Activated CD4-positive, alpha-beta T cell treated with anti-CD3 and anti-CD28 coated beads, Interleukin-2, amount 50 U/mL, for 1 hour (primary cell): ENCODE data around the gene RNU1-2.
"Not testable (repeated sequence)": the region's sequence is repeated elsewhere in the genome, so short reads cannot be mapped to it uniquely, and the experiment has no call there.

Source experiments
- DNase-seq: peaks from one replicate; pipeline ENCODE4 v3.0.0-alpha.2; 2020

Gene RNU1-2

GRCh38 chr1:16911851-16912721, 16.3 kb downstream of the RNU1-2 start:
- DNase-seq: not testable (repeated sequence)

- not testable (repeated sequence) for DNase-seq
Observed at GRCh38 chr1:16912742-16913141, 17.0 kb downstream of the RNU1-2 start.

GRCh38 chr1:16913181-16913832, 17.5 kb downstream of the RNU1-2 start:
- DNase-seq: no peak

GRCh38 chr1:16913833-16914662, 18.3 kb downstream of the RNU1-2 start:
- peak; percentile 97 for DNase-seq

- not testable (repeated sequence) for DNase-seq
Observed at GRCh38 chr1:16914928-16915626, 19.3 kb downstream of the RNU1-2 start.

- DNase-seq: no peak
Observed at GRCh38 chr1:16915627-16915973, 19.8 kb downstream of the RNU1-2 start.

DNA sequence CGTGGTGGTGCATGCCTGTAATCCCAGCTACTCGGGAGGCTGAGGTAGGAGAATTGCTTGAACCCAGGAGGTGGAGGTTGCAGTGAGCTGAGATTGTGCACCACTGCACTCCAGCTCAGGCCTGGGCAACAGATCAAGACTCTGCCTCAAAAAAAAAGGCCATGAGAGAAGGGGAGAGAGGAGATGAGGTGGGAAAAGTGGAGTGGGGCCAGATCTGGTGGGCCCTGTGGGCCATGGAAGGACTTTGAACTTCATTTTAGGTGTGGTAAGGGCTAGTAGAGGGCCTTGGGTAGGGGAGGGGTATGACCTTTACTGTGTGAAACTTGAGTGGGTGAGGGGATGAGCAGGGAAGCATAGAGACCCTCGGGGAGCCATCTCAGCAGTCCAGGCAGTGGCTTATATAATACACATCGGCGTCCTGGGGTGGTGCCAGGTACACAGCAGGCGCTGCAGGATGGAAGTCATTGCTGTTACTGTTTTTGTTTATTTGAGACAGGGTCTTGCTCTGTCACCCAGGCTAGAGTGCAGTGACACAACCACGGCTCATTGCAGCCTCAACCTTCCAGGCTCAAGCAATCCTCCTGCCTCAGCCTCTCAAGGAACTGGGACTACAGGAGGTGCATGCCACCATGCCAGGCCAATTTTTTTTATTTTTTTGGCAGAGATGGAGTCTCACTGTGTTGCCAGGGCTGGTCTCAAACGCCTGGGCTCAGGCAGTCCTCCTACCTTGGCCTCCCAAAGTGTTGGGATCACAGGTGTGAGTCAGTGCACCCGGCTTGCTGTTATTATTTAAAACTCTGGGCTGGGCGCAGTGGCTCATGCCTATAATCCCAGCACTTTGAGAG, 20.5 kb downstream of the RNU1-2 start:
- not testable (repeated sequence) for DNase-seq

GRCh38 chr1:16918371-16918770, 22.6 kb downstream of the RNU1-2 start:
- no peak for DNase-seq

DNA sequence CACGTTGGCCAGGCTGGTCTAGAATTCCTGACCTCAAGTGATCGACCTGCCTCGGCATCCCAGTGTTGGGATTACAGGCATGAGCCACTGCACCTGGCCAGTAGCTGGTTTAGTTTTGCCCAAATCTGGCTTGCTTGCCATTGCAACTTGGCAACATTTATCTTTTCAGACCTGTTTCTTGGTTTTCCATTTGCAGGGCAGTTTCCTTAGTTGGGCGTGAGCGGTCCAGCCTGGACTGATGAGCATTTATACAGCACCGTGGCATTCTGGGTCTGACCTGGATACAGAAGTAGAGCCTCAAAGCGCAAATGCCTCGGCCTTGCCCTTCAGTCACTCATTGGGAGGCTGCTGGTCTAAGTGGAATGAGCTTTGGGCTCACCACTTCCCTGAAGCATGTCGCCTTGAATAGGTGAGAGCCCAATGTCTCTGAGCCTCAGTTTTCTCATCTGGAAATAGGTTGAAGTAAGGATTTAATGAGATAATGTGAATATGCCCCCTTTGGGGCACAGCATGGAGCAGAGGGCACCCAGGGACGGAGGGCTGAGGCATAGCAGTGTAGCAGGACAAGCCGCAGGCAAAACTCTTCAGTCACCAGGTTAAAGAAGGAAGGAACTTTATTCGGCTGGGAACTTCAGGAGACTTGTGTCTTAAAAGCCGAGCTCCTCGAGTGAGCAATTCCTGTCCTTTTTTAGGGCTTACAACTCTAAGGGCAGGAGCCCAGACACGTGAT, 23.3 kb downstream of the RNU1-2 start:
- not testable (repeated sequence) for DNase-seq

DNA sequence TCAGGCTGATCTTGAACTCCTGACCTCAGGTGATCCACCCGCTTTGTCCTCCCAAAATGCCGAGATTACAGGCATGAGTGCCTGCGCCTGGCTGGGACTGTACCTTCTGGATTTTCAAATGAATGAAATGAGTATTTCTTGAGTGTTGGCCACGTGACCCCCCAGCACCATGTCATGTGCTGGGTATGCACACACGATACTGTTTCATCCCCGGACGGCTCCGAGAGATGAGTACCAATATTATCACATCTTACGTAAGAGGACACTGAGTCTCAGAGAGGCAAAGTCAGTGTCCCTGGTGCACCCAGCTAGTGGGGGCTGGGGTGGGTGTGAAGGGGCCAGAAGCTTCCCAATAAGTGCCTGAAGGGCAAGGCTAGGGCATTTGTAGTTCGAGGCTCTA, 25.2 kb downstream of the RNU1-2 start:
- no peak for DNase-seq

- DNase-seq: no peak
Observed at GRCh38 chr1:16921391-16922185, 25.8 kb downstream of the RNU1-2 start, which contains the start of gene CROCC. CROCC (plus strand) TSS chr1:16921931; CDS start chr1:16922019, 88 bp downstream.

DNA sequence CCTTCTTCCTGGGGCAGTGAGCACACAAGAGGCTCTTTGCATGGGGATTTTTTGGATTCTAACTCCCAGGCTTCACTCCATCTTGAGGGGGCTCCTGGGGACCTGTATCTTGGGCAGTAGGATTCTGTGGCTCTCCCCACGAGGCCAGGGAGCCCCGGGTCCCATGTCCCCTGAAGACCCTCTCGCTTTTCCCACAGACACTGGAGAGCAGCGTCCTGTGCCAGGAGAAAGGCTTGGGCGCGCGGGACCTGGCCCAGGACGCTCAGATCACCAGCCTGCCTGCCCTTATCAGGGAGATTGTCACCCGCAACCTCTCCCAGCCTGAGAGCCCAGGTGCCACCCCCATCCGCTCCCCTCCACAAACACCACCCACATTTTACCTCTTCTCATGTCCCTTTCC, 26.7 kb downstream of the RNU1-2 start:
- no peak for DNase-seq

- DNase-seq: no peak
Observed at GRCh38 chr1:16922885-16923431, 27.2 kb downstream of the RNU1-2 start.

- no peak for DNase-seq
Observed at GRCh38 chr1:16924216-16924918, 28.6 kb downstream of the RNU1-2 start.

- DNase-seq: no peak
Observed at GRCh38 chr1:16924919-16925477, 29.2 kb downstream of the RNU1-2 start.

DNA sequence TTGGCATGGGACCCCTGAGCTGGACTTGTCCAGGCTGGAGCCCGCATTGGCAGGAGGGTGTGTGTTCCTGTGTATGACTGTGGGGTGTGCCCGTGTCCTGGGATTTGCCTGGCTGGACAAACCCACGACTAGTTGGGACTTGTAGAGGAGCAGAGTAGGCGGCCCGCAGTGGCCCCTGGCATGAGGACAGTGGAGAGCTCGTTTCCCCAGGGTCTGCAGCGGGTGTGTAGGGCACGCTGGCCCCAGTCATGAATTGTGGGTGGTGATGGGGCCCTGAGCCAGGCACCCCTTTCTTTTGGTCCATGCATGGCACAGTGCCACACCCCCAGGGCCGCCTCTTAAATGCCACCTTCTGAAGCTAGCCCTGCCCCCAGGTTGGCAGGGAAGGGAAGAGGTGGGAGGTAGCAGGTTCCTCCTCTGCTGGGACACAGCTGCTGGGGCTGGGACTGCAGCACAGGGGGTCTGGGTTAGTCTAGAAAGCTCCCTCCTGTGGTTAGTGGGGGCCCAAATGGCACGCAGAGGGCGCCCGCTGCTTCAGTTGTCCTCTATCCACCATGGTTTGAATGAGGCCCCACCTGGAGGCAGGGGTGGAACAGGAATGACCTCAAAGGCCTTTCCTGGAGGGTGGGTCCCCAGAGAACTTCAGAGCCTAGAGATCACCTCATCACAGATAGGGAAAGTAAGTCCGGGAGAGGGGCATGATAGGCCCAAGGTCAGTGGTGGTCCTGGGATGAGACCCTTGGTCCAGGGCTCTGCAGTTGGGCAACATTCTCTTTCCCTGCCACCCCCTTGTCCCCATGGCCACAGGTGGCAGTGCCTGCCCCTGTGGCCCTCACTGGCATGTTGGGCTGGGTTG, 30.1 kb downstream of the RNU1-2 start:
- no peak for DNase-seq

DNA sequence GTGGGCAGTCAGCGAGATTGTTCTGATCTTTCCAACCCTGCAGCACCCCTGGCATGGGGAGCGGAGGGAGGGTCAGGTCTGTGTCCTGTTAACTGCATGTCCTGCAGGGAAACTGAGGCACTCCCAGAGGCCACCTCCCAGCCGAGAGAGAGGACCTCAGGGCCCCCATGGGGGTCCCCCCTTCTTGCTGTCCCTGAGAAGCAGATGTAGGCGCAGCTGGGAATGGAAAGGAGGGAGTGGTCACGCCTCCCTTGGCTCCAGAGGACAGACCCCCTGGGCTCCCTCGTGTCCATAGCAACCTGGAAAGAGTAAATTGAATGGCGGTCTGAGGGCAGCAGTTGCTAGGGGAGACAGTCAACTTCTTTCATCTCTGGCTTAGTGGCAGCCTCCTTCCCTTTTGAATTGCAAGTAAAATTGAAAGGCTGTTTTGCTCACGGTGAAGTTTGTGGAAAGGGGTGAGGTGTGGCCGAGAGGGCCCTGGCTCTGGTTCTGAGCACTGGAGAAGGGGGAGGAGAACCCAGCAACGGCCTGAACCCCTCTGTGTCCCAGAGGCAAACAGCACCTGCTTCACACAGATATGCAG, 30.8 kb downstream of the RNU1-2 start:
- DNase-seq: no peak
